ENCODE measurements around the gene NAPEPLD.

NAPEPLD gene

DNA sequence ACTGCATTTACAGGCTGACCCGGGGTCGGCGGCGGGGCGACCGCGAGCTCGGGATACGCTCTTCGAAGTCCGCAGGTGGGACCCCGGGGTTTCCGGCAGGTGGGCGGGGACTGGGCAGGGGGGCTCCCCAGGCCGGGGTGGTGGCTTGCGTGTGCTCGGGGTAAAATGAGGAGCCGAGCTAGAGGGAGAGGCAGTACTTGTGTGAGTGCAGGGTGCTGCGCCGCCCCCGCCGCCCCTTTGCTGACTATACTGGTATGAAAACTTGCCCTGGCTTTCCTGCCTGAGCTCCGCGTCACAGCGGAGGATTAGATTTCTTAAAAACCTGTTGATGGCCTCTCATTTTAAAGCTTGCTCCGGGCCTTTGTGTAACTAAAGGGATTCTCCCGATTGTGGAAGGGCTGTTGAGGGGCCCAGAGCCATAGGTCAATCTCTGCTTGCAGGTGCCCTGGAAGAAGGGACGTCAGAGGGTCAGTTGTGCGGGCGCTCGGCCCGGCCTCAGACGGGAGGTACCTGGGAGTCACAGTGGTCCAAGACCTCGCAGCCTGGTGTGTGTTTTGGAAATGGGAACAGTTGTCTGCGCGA, 73.5 kb downstream of the NAPEPLD start (continued):
- TF ChIP-seq ZNF274 (IDR thresholded peaks at IDR 0.05; ENCODE audit: low read length) (no peak), ZNF274 (tag by site-specific recombination; IDR thresholded peaks at IDR 0.05; ENCODE audit: borderline replicate concordance) (no peak), ZFP69B (tag by site-specific recombination; IDR thresholded peaks at IDR 0.05) (no peak), ZFP3 (tag by site-specific recombination; IDR thresholded peaks at IDR 0.05; ENCODE audit: low read depth) (no peak), ZNF549 (tag by site-specific recombination; IDR thresholded peaks at IDR 0.05) (no peak), ZNF133 (tag by site-specific recombination; IDR thresholded peaks at IDR 0.05) (no peak), ZBTB17 (tag by site-specific recombination; IDR thresholded peaks at IDR 0.05) (no peak), ZXDB (tag by site-specific recombination; IDR thresholded peaks at IDR 0.05) (0 out of 2 replicates have a peak, but pooled peaks have one; percentile 16), HOXA7 (CRISPR knock-in tag; IDR thresholded peaks at IDR 0.05; ENCODE audit: borderline replicate concordance) (no peak), SCRT1 (tag by site-specific recombination; IDR thresholded peaks at IDR 0.05; ENCODE audit: borderline replicate concordance) (peak; percentile 65), ZBTB20 (tag by site-specific recombination; IDR thresholded peaks at IDR 0.05) (peak; percentile 21; the same call in 1 of the 2 replicates), ZNF16 (tag by site-specific recombination; IDR thresholded peaks at IDR 0.05; ENCODE audit: low read depth) (no peak), ZSCAN16 (tag by site-specific recombination; IDR thresholded peaks at IDR 0.05) (no peak), ZNF623 (tag by site-specific recombination; IDR thresholded peaks at IDR 0.05) (no peak), ZNF777 (tag by site-specific recombination; IDR thresholded peaks at IDR 0.05; ENCODE audit: borderline replicate concordance) (no peak), ZNF23 (tag by site-specific recombination; IDR thresholded peaks at IDR 0.05; ENCODE audit: borderline replicate concordance) (no peak), BCL11A (tag by site-specific recombination; IDR thresholded peaks at IDR 0.05; ENCODE audit: low read depth) (no peak), ZNF174 (tag by site-specific recombination; IDR thresholded peaks at IDR 0.05) (no peak), ZNF423 (tag by site-specific recombination; IDR thresholded peaks at IDR 0.05) (no peak), ZNF211 (tag by site-specific recombination; IDR thresholded peaks at IDR 0.05; ENCODE audit: low read depth) (no peak), ZNF366 (tag by site-specific recombination; conservative IDR thresholded peaks at IDR 0.05) (no peak), ZFHX2 (tag by site-specific recombination; conservative IDR thresholded peaks at IDR 0.05) (peak; percentile 49), GFI1B (tag by site-specific recombination; IDR thresholded peaks at IDR 0.05) (no peak), GLIS2 (tag by site-specific recombination; IDR thresholded peaks at IDR 0.05) (peak; percentile 86), SALL2 (tag by site-specific recombination; IDR thresholded peaks at IDR 0.05; ENCODE audit: borderline replicate concordance) (no peak), ZNF660 (tag by site-specific recombination; IDR thresholded peaks at IDR 0.05) (no peak), ZNF645 (tag by site-specific recombination; IDR thresholded peaks at IDR 0.05) (no peak), ZNF335 (tag by site-specific recombination; conservative IDR thresholded peaks at IDR 0.05) (peak; percentile 79), ZNF10 (tag by site-specific recombination; IDR thresholded peaks at IDR 0.05) (no peak), SCRT2 (tag by site-specific recombination; IDR thresholded peaks at IDR 0.05) (peak; percentile 96), ZNF600 (tag by site-specific recombination; IDR thresholded peaks at IDR 0.05) (no peak), OVOL3 (tag by site-specific recombination; IDR thresholded peaks at IDR 0.05) (no peak), ZNF621 (tag by site-specific recombination; IDR thresholded peaks at IDR 0.05) (no peak), SP3 (tag by site-specific recombination; IDR thresholded peaks at IDR 0.05) (no peak)
- TF ChIP-seq, protein P1, sequence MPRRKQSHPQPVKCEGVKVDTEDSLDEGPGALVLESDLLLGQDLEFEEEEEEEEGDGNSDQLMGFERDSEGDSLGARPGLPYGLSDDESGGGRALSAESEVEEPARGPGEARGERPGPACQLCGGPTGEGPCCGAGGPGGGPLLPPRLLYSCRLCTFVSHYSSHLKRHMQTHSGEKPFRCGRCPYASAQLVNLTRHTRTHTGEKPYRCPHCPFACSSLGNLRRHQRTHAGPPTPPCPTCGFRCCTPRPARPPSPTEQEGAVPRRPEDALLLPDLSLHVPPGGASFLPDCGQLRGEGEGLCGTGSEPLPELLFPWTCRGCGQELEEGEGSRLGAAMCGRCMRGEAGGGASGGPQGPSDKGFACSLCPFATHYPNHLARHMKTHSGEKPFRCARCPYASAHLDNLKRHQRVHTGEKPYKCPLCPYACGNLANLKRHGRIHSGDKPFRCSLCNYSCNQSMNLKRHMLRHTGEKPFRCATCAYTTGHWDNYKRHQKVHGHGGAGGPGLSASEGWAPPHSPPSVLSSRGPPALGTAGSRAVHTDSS (tag by site-specific recombination; IDR thresholded peaks at IDR 0.05) = no peak
- TF ChIP-seq, protein P2, sequence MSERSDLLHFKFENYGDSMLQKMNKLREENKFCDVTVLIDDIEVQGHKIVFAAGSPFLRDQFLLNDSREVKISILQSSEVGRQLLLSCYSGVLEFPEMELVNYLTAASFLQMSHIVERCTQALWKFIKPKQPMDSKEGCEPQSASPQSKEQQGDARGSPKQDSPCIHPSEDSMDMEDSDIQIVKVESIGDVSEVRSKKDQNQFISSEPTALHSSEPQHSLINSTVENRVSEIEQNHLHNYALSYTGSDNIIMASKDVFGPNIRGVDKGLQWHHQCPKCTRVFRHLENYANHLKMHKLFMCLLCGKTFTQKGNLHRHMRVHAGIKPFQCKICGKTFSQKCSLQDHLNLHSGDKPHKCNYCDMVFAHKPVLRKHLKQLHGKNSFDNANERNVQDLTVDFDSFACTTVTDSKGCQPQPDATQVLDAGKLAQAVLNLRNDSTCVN (tag by site-specific recombination; optimal IDR thresholded peaks at IDR 0.05) = peak; percentile 52
- TF ChIP-seq, protein P3, sequence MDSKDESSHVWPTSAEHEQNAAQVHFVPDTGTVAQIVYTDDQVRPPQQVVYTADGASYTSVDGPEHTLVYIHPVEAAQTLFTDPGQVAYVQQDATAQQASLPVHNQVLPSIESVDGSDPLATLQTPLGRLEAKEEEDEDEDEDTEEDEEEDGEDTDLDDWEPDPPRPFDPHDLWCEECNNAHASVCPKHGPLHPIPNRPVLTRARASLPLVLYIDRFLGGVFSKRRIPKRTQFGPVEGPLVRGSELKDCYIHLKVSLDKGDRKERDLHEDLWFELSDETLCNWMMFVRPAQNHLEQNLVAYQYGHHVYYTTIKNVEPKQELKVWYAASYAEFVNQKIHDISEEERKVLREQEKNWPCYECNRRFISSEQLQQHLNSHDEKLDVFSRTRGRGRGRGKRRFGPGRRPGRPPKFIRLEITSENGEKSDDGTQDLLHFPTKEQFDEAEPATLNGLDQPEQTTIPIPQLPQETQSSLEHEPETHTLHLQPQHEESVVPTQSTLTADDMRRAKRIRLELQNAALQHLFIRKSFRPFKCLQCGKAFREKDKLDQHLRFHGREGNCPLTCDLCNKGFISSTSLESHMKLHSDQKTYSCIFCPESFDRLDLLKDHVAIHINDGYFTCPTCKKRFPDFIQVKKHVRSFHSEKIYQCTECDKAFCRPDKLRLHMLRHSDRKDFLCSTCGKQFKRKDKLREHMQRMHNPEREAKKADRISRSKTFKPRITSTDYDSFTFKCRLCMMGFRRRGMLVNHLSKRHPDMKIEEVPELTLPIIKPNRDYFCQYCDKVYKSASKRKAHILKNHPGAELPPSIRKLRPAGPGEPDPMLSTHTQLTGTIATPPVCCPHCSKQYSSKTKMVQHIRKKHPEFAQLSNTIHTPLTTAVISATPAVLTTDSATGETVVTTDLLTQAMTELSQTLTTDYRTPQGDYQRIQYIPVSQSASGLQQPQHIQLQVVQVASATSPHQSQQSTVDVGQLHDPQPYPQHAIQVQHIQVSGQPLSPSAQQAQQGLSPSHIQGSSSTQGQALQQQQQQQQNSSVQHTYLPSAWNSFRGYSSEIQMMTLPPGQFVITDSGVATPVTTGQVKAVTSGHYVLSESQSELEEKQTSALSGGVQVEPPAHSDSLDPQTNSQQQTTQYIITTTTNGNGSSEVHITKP (tag by site-specific recombination; IDR thresholded peaks at IDR 0.05) = no peak

Measured in HEK293 (cell line).